ENCODE measurements around the gene HOXA13.

HOXA13 gene

DNA sequence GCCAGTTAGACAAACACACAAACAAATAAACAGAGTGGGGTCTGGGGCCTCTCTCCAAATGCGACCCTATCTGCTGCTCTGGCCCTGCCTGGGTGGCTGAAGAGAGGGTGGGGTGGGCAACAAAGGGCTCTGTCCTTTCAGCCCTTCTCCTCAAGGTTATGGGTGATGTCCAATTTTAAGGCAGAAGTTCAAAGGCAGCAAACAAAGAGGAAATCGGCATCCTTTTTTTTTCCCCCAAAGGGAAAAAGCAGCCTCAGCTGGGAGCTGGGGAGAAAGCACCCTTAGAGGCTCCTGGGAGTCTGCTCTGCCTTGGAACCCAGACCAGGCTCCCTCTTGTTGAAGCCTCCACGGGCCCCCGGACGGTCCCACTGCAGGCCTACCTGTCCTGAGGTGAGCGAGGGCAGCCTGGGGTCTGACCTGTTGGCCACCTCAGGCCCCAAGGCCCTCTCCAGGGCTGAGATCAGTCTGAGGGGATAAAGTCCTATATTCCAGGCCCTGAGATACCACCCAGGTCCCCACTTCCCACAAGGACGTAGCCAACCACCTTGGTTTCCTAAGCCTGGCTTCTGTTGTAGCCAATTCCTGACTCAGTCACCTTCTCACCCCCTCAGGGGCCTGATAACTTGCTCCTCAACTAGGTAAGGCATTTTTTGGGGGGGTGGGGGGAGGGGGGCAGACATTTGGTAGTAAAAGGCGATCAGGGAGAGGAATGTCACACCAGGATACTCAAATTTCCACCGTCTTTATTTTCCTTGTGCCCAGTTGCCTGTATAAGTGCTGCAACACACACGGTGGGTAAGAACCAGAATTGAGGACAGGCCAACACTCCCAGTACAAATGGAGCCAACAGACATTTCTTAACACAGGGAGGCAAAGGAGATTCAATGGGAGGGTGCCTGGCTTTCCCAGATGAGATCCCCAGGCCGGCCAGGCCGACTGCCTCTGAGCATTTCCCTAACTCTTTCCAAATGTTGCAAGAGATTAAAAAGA is 19.2 kb downstream of the HOXA13 start:
- no peak for DNase-seq

DNA sequence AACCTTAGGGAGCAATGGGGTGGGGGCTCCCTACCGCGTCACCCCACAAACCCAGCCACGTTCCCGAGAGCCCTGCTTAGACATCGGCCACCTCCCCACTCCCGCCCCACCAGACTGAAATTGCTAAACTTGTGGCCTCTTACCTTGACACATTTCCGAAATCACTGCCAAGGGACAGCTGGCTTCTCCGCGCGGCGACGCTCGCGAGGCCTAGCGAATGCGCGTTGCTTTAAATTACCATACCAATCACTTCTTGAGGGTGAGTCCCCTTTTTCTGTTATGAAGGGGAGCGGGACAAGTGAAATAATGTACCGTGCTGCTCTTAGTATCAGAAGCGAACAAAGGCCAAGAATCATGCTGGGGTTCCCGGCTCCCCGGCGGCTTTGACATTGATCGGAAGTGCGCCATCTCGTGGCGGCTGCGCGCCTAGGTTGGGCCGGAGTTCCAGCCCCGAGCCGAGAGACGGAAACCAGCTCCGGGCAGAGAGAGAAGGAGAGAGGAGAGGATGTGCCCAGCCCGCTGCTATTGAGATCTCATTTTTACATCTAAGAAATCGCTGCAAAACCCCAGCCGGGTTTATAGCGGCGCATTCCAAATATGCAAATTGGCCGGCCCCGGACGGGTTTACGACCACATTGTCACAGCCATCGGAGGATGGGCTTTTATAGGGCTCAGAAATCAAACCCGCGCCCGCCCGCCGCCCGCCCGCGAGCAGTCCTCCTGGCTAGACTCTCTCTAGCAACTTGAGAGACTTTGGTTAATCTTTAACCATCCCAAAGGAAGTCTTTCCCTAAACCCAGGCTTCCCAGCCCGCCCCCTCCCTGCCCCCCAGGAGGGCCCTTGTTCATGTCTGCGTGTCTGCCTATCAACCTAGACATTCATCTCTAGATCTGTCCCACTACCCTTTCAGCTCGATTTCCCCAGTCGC is 20.1 kb downstream of the HOXA13 start:
- peak; percentile 72 for DNase-seq

DNA sequence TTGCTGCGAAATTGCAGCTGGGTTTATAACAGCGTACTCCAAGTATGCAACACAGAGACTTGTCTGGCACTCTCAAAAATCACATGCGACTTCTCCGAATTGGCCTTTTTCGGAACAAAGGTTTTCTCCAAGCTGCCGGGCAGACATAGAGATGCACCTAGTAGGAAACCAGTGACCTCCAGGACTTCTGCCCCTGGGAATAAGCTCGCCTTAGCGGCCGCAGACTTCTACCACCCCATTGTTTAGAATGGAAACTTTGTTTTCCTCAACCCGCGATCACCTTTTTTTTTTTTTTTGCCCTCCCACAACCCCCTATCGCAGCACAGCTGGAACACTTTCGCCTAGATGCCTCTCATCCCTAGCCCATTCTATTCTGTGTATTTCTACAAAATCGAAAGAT is 20.9 kb downstream of the HOXA13 start:
- no peak for DNase-seq

DNA sequence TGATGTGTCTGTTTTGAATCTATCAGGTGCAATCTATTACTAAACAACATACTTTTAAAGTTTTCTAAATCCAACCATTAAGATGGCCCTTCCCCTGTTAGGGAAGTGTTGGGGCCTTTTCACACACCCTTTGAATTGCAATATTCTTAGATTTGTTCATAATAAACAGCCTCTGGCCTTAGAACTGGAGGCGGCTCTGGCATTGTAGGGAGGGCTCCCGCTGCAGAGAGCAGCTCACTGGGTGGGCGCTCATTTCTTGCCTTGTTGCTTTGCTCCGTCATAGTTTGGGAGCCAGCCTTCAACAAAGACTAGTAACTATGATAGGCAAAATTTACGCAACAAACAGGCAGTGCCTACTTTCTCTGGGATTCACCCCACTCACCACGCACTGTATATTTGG is 21.5 kb downstream of the HOXA13 start:
- DNase-seq: no peak

DNA sequence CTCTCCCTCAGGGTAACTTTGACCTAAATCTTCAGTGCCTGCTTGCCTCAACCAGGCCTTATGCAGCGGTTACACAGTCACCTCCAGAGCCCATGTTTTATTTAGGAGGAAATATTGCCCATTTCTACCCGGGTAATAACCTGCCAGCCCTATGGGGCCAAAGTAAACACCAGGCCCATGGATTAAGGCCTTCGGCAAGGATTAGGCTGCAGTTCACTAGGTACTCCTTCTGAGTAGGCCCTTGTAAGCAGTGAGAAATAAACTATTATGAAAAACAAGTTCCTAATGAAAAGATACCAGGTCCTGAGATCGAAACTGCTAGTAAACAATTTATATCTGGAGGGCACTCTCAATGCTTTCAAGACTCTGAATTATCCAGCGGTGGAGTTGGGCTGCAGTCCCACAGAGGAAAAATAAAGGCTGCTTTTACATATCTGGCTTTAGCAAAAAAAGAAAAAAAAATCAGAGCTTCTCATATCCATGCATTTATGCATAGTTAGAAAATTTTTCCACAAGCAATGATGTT is 22.0 kb downstream of the HOXA13 start:
- no peak for DNase-seq

DNA sequence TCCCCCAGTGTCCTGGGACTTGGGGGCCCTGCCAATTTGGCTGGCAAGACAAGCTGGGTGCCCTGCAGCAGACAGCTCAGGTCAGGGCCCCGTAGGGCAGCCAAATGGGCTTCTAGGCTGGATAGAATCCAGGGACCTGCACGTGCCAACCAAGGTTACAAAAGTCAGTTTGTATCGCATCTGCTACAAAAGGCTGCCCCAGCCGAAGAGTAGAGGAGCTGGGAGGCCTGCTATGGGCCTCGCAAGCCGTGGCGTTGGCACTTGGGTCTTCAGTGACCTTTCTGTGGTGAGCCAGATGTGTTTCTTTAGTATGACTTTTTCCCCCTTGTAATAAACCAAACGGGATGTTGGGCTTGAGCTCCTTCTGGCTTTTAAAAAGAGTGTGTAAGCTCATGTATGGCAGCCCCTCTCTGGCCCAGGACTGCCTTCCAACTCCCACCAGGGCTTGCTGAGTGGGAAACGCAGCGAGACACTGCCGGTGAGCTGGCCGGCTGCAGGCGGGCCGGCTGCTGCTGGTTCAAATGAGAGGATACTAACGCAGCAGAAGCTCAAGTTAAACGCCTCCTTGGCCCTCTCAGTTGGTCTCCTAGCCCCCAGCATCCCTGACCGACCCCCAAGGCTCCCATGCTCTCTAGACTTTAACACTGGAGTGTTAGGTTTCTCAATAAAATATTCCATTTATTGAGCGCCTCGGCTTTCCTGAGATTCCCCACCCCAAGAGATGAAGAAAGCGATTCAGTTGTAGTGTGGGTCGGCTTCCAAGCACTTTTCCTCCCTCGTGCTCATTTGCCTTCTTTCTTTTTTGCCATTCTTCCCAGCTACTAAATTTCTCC is 22.7 kb downstream of the HOXA13 start:
- DNase-seq: no peak

DNA sequence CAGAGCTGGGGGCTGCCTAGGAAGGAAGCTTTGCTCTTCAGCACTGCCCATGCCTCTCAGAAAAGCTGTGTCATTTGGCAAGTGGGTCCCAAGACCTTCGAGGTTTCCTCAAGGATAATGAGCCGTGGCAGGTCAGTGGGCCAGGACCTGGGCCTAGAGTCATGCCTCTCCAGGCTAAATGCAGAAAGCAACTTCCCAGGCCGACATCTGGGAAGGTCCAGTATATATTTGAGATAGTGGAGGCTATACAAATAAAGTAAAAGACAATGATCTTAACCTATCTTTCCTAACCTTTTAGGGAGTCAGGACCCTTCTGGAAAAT is 23.4 kb downstream of the HOXA13 start:
- no peak for DNase-seq

DNA sequence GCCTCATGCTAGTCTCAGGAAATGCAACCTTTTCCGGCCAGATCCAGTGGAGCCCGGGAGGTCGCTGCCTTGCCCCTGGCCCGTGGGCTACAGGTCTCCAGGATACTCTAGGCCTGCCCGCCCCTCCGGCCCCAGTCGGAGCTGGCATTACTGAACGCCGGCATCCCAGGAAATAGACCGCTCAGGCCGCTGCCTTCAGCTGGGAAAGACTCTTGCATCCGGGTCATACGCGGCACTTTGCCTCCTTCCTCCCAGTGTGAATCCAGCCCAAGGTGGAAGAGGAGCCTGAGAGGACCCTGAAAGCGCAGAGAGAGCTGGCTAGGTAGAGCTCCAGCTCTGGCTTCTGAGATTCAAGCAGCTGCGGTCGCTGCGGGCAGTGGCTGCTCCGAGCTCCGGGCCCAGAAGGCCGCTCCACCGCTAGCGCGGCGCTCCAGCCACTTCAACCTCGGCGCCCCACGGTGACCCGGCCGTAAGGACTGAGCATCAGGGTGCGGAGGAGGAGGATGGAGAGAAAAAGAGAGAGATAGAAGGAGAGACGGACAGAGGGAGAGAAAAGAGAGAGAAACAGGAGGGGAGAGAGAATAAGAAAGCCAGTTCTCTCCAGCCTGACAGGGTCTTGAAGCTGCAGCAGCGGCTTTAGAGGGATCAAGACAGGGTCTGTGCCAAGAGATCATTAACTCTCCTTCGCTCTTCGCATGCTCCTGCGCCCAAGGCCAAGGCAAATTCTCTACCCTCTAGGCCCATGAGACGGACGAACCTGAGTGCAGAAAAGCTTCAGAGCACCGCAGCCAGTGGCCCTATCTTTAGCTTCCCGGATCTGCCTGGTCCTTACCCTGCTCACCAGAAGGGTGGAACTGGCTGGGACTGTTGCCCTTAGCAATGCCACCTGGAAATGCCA is 24.0 kb downstream of the HOXA13 start:
- no peak for DNase-seq

DNA sequence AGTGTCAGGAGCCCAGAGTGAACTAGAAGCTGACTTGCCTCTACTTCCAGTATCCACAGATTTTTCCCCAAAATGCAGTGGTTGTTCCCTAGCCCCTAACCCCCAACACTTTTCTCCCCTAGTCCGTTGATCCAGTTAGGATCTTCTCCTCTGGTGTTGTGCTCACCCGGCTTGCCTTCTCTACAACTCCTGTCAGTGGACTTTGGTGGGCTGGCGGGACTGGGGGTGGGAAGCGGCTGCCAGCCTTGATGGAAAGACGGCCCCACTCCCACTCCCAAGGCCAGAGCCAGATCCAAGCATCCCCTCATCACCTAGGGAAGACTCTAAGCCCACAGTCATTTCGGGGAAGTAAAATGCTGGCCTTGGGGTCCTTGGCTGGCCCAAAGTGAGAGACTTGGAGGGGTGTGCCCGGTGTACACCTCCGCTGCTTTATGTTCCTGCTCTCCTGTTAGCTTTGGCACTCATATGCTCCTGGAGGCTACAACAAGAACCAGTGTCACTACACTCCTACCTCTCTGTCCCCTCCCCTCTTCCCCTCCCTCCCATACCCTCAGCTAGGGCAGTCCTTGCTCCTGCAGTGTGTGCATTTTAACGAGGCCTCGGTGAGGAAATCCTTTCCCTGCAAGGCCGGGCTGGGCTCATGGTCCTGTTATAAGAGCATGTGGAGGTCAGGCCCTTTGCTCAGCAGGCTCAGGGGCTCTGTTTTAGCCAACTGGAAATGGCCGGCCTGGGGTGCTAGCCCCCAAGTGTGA is 24.8 kb downstream of the HOXA13 start:
- no peak for DNase-seq

DNA sequence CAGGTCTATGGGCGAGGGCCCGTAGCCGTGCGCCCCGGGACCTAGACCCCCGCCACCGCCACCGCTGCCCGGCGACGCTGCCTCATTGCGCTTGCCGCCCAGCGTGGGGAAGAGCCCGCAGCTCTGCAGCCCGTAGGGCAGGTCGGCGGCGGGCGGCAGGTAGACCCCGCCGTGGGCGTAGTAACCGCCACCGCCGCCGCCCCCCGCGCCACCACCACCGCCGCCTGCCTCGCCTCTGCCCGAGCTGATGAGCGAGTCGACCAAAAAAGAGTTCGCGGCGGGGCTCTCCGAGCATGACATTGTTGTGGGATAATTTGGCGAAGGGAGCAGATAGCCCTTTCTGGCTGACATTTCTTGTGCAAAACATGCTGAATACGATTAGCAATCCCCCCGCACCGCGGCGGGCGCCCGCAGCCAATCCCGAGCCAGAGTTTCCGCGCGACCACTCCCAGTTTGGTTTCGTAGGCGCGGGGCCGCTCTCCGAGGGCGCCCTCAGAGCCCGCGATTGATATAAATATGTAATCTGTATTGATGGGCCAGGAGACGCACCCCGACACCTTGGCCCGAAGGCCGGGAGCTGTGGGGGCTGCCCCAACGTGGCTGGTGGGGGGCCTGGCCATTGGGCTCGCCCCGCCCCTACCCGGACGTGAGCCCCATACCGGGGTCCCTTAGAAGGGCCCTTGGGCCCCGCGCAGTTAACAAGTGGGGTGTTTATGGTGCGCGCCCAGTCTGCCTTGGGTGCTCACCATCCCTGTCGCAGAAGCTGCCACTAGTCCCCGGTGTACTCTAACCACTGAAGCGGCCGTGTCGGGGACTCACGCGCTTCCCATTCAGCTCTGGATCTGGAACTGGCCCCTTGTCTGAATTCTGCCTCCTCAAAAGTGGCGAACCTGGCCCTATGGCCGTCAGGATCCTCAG is 25.7 kb downstream of the HOXA13 start, which contains the start of gene HOXA10:
Gene HOXA10, minus strand, starts transcription at position 365 of the 918 bp plus-strand sequence. Its CDS starts 14 bp downstream, at position 351.
- no peak for DNase-seq

DNA sequence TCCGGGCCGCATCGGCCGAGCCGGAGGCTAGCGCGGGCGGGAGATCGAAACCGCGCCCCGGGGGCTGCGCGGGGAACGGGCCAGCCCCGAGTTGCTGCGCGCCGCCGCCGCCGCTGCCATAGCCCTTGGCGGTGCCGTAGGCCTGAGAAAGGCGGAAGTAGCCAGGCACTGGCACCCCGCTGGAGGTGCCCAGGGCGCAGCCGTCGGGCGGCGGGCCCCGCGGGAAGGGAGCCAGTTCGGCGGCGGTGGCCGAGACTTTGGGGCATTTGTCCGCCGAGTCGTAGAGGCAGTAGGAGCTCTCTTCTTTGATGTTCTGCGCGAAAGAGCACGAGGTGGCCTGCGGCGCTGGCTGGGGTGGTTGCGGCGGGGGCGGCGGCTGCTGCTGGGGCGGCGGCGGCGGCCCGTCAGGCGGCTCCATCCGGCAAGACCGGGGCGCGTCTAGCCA is 26.4 kb downstream of the HOXA13 start:
- no peak for DNase-seq

DNA sequence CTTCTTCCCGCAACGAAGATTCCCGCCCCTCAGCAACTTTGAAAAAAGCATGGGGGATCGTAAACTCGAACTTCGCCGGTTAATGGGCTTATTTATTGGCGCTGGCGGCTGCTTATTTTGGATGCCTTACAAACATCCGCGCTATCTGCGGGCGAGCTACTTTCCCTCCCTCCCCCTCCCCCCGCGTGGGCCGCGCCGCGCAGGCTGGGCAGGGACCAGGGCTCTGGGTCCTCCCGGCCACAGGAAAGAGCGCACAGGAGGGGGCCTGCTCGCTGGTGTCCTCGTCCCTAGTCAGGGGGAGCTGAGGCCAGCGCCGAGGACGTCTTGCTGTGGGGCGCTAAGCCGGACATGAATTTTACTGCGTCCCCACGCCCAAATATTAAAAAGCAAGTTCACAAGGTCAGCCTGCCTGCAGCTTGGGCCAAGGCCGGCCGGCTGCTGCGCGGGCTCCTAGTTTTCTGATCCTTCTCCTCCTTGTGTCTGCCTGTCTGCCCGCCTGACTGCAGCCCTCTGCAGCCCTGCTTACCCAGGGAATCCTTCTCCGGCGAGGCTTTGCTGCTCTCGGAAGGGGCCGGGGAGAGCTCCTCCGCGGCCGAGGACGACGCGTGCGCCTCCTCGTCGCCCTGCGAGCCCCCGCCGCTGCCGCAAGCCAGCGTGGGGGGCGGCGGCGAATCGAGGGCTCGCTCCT is 26.9 kb downstream of the HOXA13 start:
- DNase-seq: no peak

DNA sequence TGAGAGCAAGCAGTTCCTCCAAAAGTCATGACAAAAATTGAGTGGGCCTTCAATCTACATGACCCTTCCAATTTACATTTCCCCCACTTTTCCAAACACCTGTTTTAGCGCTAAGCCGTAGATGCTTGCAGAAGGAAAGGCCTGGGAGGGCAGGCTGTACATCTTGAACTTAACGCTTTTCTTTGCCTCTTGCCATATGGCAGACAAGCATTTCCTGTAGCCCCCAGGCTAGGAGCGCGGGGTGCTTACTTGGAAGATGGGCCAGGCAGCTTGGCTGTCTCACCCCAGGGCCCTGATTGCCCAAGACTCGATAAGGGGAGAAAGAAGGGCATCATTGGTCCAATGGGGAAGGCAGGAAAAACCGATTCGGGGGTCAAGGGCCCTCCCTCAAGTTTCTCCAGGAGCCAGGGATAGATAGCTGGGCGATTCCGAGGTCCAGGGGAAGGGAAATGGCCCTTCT is 27.5 kb downstream of the HOXA13 start:
- no peak for DNase-seq

DNA sequence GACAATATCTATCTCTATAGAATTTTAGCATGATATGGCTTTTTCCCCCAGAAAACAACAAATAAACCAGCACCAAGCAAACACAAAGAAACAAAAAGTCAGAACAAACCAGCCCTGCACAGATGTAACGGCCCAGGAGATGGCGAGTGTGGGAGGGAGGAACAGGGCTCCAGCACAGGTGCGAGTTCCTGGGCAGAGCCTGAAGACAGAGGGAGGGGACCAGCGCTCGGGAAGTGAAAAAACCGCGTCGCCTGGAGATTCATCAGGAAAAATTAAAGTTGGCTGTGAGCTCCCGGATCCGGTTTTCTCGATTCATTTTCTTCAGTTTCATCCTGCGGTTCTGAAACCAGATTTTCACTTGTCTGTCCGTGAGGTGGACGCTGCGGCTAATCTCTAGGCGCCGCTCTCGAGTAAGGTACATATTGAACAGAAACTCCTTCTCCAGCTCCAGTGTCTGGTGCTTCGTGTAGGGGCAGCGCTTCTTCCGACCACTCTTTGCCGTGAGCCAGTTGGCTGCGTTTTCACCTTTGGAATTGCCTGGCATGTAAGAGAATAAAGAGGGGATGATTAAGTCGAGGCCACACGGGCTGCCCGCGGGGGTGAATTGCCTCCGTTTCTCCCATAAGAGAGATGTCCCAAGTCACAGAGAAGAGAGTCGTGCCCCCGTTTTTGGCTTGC is 28.1 kb downstream of the HOXA13 start:
- no peak for DNase-seq

DNA sequence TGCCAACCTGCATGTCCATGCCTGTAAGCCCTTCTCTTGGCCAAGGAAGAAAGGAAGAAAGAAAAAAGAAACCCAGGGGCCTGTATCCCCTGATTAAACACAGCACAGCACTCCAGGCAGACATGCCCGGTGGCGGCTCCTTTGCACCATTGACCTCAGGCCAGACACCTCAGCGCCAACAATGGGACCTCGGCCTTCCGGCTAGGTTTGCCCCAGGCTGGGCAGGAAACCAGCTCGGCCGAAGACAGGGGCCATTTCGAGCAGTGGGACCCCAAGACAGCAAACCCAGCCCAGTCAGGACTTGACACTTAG is 28.6 kb downstream of the HOXA13 start:
- DNase-seq: no peak

DNA sequence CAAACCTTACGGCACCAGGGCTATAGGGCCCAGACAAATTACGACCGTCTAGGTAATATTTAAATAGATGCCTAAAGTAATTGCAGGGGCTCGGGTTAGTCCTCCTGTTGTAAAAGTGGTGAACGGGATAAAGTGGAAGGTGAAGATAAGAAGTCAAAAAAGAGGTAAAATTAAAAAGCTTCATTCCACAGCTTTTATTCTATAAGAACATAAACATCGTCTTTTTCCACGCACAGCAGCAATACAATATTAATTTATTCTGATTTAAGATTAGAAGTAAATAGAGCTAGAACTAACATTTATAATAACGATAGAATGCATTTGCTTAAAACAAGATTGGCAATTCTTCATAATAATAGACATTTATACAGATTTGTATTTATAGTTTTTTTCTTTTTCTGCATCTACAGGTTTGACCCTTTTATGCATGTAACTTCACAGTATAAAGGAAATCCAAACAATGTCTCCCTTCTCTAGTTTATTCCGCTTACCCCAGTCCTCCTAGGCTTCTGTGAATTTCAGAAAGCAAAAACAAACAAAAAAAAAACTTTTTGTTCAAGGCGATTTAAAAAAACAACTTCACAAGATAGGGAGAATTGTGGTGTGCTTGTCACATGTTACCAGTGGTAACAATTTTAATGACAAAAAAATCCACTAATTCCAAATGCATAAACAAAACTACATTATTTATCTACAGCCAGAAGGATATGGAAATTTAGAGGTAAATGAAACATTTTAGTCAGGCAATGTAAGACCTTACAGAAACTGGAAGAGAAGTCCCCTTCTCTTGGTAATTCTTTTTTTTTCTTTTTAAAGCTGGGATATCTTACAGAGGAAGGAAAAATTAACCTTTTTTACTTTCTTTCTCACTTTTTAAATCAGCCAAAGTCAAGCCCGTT is 29.2 kb downstream of the HOXA13 start:
- DNase-seq: no peak
